H9 (cell line): ENCODE results near the gene ACOT8. TPM values are rescaled to one million over a fixed set of nuclear protein-coding genes. Genes with fewer than 3 reads are reported as not detected.

Source experiments
- DNase-seq: peaks from one replicate; pipeline ENCODE4 v3.0.0-alpha.2; 2017
- H2AFZ ChIP-seq: one replicate; pipeline ENCODE4 v1.6.1; 2013; ENCODE audit warnings: mild to moderate bottlenecking, low read length, control low read depth, moderate library complexity
- H2AK5ac ChIP-seq: 2 replicates; pipeline ENCODE4 v1.6.1; 2013; ENCODE audit warnings: low read length, control low read depth, mixed read lengths; ENCODE audit not compliant: insufficient read length
- H2BK120ac ChIP-seq: one replicate; pipeline ENCODE4 v1.6.1; 2013; ENCODE audit warnings: low read depth, mild to moderate bottlenecking, low read length, control low read depth, inconsistent platforms; ENCODE audit not compliant: poor library complexity, severe bottlenecking
- H2BK12ac ChIP-seq: 2 replicates; pipeline ENCODE4 v1.6.1; 2013; ENCODE audit warnings: low read length, control low read depth, mixed read lengths, low read depth; ENCODE audit not compliant: insufficient read length
- H2BK15ac ChIP-seq: 2 replicates; pipeline ENCODE4 v1.6.1; 2013; ENCODE audit warnings: low read depth, low read length, control low read depth
- H2BK20ac ChIP-seq: one replicate; pipeline ENCODE4 v1.6.1; 2013; ENCODE audit warnings: low read depth, mild to moderate bottlenecking, low read length, control low read depth, inconsistent platforms; ENCODE audit not compliant: poor library complexity, severe bottlenecking
- H2BK5ac ChIP-seq: 2 replicates; pipeline ENCODE4 v1.6.1; 2013; ENCODE audit warnings: low read length, control low read depth, mixed read lengths; ENCODE audit not compliant: insufficient read length
- H3K14ac ChIP-seq: 2 replicates; pipeline ENCODE4 v1.6.1; 2013; ENCODE audit warnings: low read length, control low read depth; ENCODE audit not compliant: insufficient read depth
- H3K18ac ChIP-seq: 2 replicates; pipeline ENCODE4 v1.6.1; 2013; ENCODE audit warnings: low read depth, mild to moderate bottlenecking, mixed read lengths, low read length, control low read depth; ENCODE audit not compliant: insufficient read length
- H3K23ac ChIP-seq: 2 replicates; pipeline ENCODE4 v1.6.1; 2013; ENCODE audit warnings: low read length, control low read depth, mixed read lengths, low read depth; ENCODE audit not compliant: insufficient read length
- H3K23me2 ChIP-seq: 2 replicates; pipeline ENCODE4 v1.6.1; 2013; ENCODE audit warnings: low read depth, mild to moderate bottlenecking, mixed read lengths, low read length, control low read depth; ENCODE audit not compliant: insufficient read length, poor library complexity, severe bottlenecking
- H3K27ac ChIP-seq: 2 replicates; pipeline ENCODE4 v1.5.1; 2013; ENCODE audit warnings: low read length, control low read depth, mixed read lengths, low read depth; ENCODE audit not compliant: insufficient read length
- H3K27me3 ChIP-seq: 2 replicates; pipeline ENCODE4 v1.6.1; 2013; ENCODE audit warnings: low read length, control low read depth, inconsistent platforms; ENCODE audit not compliant: insufficient read depth
- H3K4ac ChIP-seq: 2 replicates; pipeline ENCODE4 v1.6.1; 2013; ENCODE audit warnings: low read depth, mild to moderate bottlenecking, control low read depth, inconsistent platforms, low read length, moderate library complexity
- H3K4me1 ChIP-seq: 2 replicates; pipeline ENCODE4 v1.6.1; 2013; ENCODE audit warnings: low read length, control low read depth, inconsistent platforms; ENCODE audit not compliant: insufficient read depth
- H3K4me2 ChIP-seq: 2 replicates; pipeline ENCODE4 v1.6.1; 2013; ENCODE audit warnings: low read length, control low read depth, mixed read lengths; ENCODE audit not compliant: insufficient read length, insufficient read depth
- H3K56ac ChIP-seq: 2 replicates; pipeline ENCODE4 v1.6.1; 2013; ENCODE audit warnings: low read depth, mild to moderate bottlenecking, mixed read lengths, low read length, control low read depth; ENCODE audit not compliant: insufficient read length
- H3K79me1 ChIP-seq: 2 replicates; pipeline ENCODE4 v1.6.1; 2013; ENCODE audit warnings: low read depth, mild to moderate bottlenecking, moderate library complexity, low read length, control low read depth, inconsistent platforms; ENCODE audit not compliant: insufficient read depth, poor library complexity, severe bottlenecking
- H3K79me2 ChIP-seq: 2 replicates; pipeline ENCODE4 v1.6.1; 2013; ENCODE audit warnings: low read length, control low read depth, inconsistent platforms; ENCODE audit not compliant: insufficient read depth
- H3K9ac ChIP-seq: 2 replicates; pipeline ENCODE4 v1.6.1; 2013; ENCODE audit warnings: low read length, control low read depth, mixed read lengths; ENCODE audit not compliant: insufficient read length; ENCODE audit errors: extremely low read depth
- H3K9me3 ChIP-seq: one replicate; pipeline ENCODE4 v1.6.1; 2013; ENCODE audit warnings: low read depth, low read length, inconsistent platforms; ENCODE audit not compliant: control insufficient read depth
- H3T11ph ChIP-seq: one replicate; pipeline ENCODE4 v1.6.1; 2013; ENCODE audit warnings: mild to moderate bottlenecking, low read length, control low read depth, inconsistent platforms
- H4K20me1 ChIP-seq: one replicate; pipeline ENCODE4 v1.6.1; 2013; ENCODE audit not compliant: control insufficient read depth, insufficient read length, insufficient read depth
- H4K5ac ChIP-seq: 2 replicates; pipeline ENCODE4 v1.6.1; 2013; ENCODE audit warnings: low read depth, mild to moderate bottlenecking, mixed read lengths, low read length, control low read depth; ENCODE audit not compliant: insufficient read length
- H4K8ac ChIP-seq: replicated peaks from 2 replicates; pipeline ENCODE4 v1.6.1; 2013; ENCODE audit warnings: low read length, control low read depth, mixed read lengths, low read depth; ENCODE audit not compliant: insufficient read length
- H4K91ac ChIP-seq: 2 replicates; pipeline ENCODE4 v1.6.1; 2013; ENCODE audit warnings: low read depth, mild to moderate bottlenecking, moderate library complexity, mixed read lengths, low read length, control low read depth; ENCODE audit not compliant: insufficient read length
- H3K27ac Mint-ChIP-seq, 3 experiments: 2 replicates in 2 of 3; 3 replicates in 1 of 3; pipeline ENCODE4 v1.8.0; 2020 to 2021; ENCODE audit warnings: mixed read lengths in 3 of 3, mild to moderate bottlenecking in 1 of 3, moderate library complexity in 1 of 3
- H3K27me3 Mint-ChIP-seq: 2 replicates; pipeline ENCODE4 v1.8.0; 2021; ENCODE audit warnings: low read depth, mild to moderate bottlenecking, moderate library complexity, mixed read lengths
- H3K36me3 Mint-ChIP-seq, 3 experiments: 2 replicates in 2 of 3; 3 replicates in 1 of 3; pipeline ENCODE4 v1.8.0; 2020 to 2021; ENCODE audit warnings: low read depth in 3 of 3, mixed read lengths in 3 of 3; ENCODE audit not compliant: insufficient read depth in 1 of 3
- H3K4me1 Mint-ChIP-seq, 2 experiments: 2 replicates each; pipeline ENCODE4 v1.8.0; 2020; ENCODE audit warnings: mixed read lengths in 2 of 2
- H3K4me3 Mint-ChIP-seq, 2 experiments: 2 replicates in 1 of 2; 3 replicates in 1 of 2; pipeline ENCODE4 v1.8.0; 2020 to 2021; ENCODE audit warnings: mild to moderate bottlenecking in 2 of 2, mixed read lengths in 2 of 2, moderate library complexity in 1 of 2
- H3K9me3 Mint-ChIP-seq, 2 experiments: 2 replicates in 1 of 2; 3 replicates in 1 of 2; pipeline ENCODE4 v1.8.0; 2020; ENCODE audit warnings: mild to moderate bottlenecking in 2 of 2, mixed read lengths in 2 of 2, moderate library complexity in 1 of 2
- CTCF ChIP-seq: fragments of 200-600 bp; sonication (generic); conservative IDR thresholded peaks from 3 replicates; pipeline ENCODE4 v1.8.0; 2021; ENCODE audit warnings: antibody characterized with exemption, mild to moderate bottlenecking
- WGBS: extraction: QIAGEN DNeasy Blood & Tissue Kit; methylation state at CpG from one replicate; pipeline ENCODE4 v1.1.7; 2013; ENCODE audit warnings: missing lambda C conversion rate, low lambda C conversion rate, mixed read lengths; ENCODE audit not compliant: insufficient read length; ENCODE audit errors: extremely low coverage; 5-methylcytosine and 5-hydroxymethylcytosine counted together
- total RNA-seq: library from RNA; stranded (reverse); gene quantifications from 2 replicates; pipeline ENCODE4 v1.2.1, GENCODE V29; 2021

ACOT8 gene
- total RNA-seq, 1 experiment from 2014 or later, result 26.7 TPM

- H2BK5ac ChIP-seq, result no peak overlapping the region
- no peak overlapping the region for H3K56ac ChIP-seq
- H2AFZ ChIP-seq, result no peak overlapping the region
- Mint-ChIP-seq H3K4me1 (no peaks in the 10 kb centered on the region), H3K9me3 (no peaks in the 10 kb centered on the region), H3K4me3 (no peak overlapping the region), H3K27me3 (no peaks in the 10 kb centered on the region; the same call in 1 of the 2 replicates), H3K27ac (no peak overlapping the region), H3K36me3 (peaks cover 27 to 57% (median 52%) of the 10 kb centered on the region in 3 experiments)
- H3K27me3 ChIP-seq, result no peaks in the 10 kb centered on the region
- H4K8ac ChIP-seq, result no peak overlapping the region
- no peak overlapping the region for H3K23ac ChIP-seq
- no peak overlapping the region for H4K91ac ChIP-seq
- no peaks in the 10 kb centered on the region for H3K9me3 ChIP-seq
- no CpG with 5 or more reads among the region's 12 CpGs for WGBS
- no peak overlapping the region for H2AK5ac ChIP-seq
- no peak overlapping the region for H2BK20ac ChIP-seq
- no peaks in the 10 kb centered on the region for H3K79me2 ChIP-seq
- no peak overlapping the region for H3K14ac ChIP-seq
- H3K4me2 ChIP-seq, result no peak overlapping the region
- no peaks in the 10 kb centered on the region for H3K4me1 ChIP-seq
- no peak overlapping the region for H2BK120ac ChIP-seq
- no peak overlapping the region for H3K9ac ChIP-seq
- H2BK12ac ChIP-seq, result no peak overlapping the region
- TF ChIP-seq CTCF, result no peak
- no peaks in the 10 kb centered on the region for H3K79me1 ChIP-seq
- H4K20me1 ChIP-seq, result no peaks in the 10 kb centered on the region
- no peak overlapping the region for H2BK15ac ChIP-seq
- H3K27ac ChIP-seq, result no peak overlapping the region
- no peaks in the 10 kb centered on the region for H3K23me2 ChIP-seq
- no peak overlapping the region for H4K5ac ChIP-seq
- H3T11ph ChIP-seq, result no peak overlapping the region
- no peak for DNase-seq
- H3K4ac ChIP-seq, result no peak overlapping the region
- no peak overlapping the region for H3K18ac ChIP-seq
Measured at GRCh38 chr20:45898285-45898684, 41.1 kb upstream of the ACOT8 start.
